Calu3 (cell line): Measurements from ENCODE around the gene HAUS3. TPM values are rescaled to one million over a fixed set of nuclear protein-coding genes. Genes with fewer than 3 reads are reported as not detected.

Experiments used
- BruUV-seq: library from RNA; stranded (reverse); fragments of 400-500 nt; replicated peaks from 2 replicates; lab custom pipeline; 2021; lab: Mats Ljungman, UMichigan
- CTCF ChIA-PET: fragments of 300-600 bp; sonication (Branson Sonifier 250); formaldehyde crosslinking; loops from one replicate; lab custom pipeline; 2022; ENCODE audit warnings: antibody characterized with exemption; lab: Charles Lee
- DNase-seq: peaks from one replicate; pipeline ENCODE4 v3.0.0; 2022
- H3K27ac Mint-ChIP-seq: one replicate; pipeline ENCODE4 v1.8.0; 2022; ENCODE audit warnings: mixed read lengths; ENCODE audit not compliant: unreplicated experiment
- H3K27me3 Mint-ChIP-seq: one replicate; pipeline ENCODE4 v1.8.0; 2022; ENCODE audit warnings: mixed read lengths; ENCODE audit not compliant: unreplicated experiment
- H3K36me3 Mint-ChIP-seq: one replicate; pipeline ENCODE4 v1.8.0; 2022; ENCODE audit warnings: mild to moderate bottlenecking, moderate library complexity, mixed read lengths; ENCODE audit not compliant: insufficient read depth, unreplicated experiment
- H3K4me1 Mint-ChIP-seq: one replicate; pipeline ENCODE4 v1.8.0; 2022; ENCODE audit warnings: mild to moderate bottlenecking, low read depth, mixed read lengths; ENCODE audit not compliant: unreplicated experiment
- H3K4me3 Mint-ChIP-seq: one replicate; pipeline ENCODE4 v1.8.0; 2022; ENCODE audit warnings: mild to moderate bottlenecking, low read depth, moderate library complexity, mixed read lengths; ENCODE audit not compliant: unreplicated experiment
- H3K9me3 Mint-ChIP-seq: one replicate; pipeline ENCODE4 v1.8.0; 2022; ENCODE audit warnings: low read depth, mixed read lengths; ENCODE audit not compliant: unreplicated experiment
- intact Hi-C: fragments of 100-400 bp; cut with micrococcal nuclease; formaldehyde crosslinking; loops from one replicate; pipeline ENCODE4 v1.10.0; 2022; ENCODE audit not compliant: unreplicated experiment
- total RNA-seq: library from RNA; stranded (reverse); gene quantifications from 2 replicates; pipeline ENCODE4 v1.2.3, GENCODE V29; 2022
- TF ChIP-seq, protein P1 (sequence below): fragments of 200-600 bp; IDR thresholded peaks from one replicate; pipeline ENCODE4 v1.8.0; 2022; ENCODE audit warnings: antibody characterized with exemption; ENCODE audit not compliant: unreplicated experiment

The HAUS3 gene
- total RNA-seq, 1 experiment from 2014 or later = 13.4 TPM

DNA sequence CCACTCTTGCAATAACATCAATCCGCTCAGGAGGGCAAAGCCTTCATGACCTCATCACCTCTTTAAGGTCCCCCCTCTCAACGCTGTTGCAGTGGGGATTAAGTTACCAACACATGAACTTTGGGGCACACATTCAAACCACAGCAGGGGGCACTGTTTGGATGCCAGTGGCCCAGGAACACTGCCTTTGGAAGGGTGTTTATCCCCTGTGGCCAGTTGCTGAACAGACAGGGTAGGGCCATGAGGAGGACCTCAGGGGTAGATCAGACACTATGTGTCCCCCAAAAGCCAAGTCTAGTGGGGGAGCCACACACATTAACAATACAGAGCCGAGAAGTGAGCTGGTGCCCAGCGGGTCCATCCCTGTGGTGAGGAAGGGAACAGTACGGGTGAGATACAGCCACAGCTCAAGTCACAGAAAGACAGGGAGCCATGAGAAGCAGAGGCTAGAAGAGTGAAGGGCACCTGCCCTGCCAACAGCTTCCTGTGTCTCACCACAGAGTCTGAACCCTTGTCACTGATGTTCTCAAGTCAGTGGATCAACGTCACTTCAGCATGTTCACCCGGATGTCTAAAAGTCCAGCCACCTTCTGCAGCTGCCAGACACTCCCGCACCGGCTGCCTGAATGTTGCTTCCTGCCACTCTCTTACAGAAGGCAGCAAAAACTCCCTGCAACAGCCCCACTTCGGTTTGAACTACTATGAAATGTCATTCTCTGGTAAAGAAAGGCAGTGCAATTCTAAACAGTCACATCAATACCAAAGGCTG is 39.8 kb upstream of the HAUS3 start:
- H3K4me1 Mint-ChIP-seq = no peaks in the 10 kb centered on the region
- CTCF ChIA-PET = no interaction called here
- H3K27ac Mint-ChIP-seq = no peak overlapping the region

DNA sequence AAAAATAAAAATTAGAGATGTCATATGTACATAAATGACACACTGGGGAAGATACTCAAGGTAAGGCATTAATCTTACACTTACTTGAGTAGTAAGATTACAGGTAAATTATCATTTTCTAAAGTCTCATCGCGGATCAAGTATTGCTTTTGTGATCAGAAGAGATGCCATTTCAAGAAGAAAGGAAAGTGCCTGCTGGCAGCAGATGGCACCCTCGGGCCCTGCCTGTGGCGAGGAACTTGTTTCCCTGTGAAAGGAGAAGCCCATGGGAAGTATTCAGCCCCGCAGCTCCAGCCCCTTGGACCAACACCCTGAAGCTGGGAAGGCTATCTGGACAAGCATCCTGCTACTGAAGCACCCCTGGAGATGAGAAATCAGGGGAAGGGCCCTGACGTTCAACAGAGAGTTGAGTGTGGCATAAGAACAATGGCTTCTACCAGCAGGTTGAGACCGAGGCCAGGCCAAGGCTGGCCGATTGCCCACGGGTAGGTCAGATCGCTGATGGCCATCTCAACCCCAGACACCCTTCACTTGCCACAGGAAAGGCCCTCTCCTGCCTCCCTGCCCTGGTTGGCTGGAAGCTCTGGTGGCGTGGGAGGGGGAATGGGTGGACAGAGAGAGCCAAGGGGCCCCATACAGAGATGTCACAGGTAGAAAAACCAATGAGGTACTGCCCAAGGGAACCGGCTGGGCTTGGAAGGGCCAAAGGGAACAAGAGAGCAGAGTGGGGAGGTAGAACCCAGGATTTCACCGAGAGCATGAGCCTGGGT is 38.8 kb upstream of the HAUS3 start:
- TF ChIP-seq, protein P1, sequence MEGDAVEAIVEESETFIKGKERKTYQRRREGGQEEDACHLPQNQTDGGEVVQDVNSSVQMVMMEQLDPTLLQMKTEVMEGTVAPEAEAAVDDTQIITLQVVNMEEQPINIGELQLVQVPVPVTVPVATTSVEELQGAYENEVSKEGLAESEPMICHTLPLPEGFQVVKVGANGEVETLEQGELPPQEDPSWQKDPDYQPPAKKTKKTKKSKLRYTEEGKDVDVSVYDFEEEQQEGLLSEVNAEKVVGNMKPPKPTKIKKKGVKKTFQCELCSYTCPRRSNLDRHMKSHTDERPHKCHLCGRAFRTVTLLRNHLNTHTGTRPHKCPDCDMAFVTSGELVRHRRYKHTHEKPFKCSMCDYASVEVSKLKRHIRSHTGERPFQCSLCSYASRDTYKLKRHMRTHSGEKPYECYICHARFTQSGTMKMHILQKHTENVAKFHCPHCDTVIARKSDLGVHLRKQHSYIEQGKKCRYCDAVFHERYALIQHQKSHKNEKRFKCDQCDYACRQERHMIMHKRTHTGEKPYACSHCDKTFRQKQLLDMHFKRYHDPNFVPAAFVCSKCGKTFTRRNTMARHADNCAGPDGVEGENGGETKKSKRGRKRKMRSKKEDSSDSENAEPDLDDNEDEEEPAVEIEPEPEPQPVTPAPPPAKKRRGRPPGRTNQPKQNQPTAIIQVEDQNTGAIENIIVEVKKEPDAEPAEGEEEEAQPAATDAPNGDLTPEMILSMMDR = no peak
- no peak overlapping the region for H3K27ac Mint-ChIP-seq
- no peaks in the 10 kb centered on the region for H3K4me1 Mint-ChIP-seq
- CTCF ChIA-PET = interaction anchor here (1.4 kb wide), 1 partner anchor 8 kb away, joined by 3 read pairs; no protein-coding TSS in a partner anchor
- DNase-seq = peak; percentile 53
- H3K36me3 Mint-ChIP-seq = no peaks in the 10 kb centered on the region
- H3K9me3 Mint-ChIP-seq = no peaks in the 10 kb centered on the region
- peaks cover 39% of the 10 kb centered on the region for H3K27me3 Mint-ChIP-seq
- intact Hi-C loops = loop anchor here (10.0 kb wide), 1 partner anchor 54 kb away; no protein-coding TSS in a partner anchor
- no peak overlapping the region for H3K4me3 Mint-ChIP-seq
- BruUV-seq = no TSS peak

More for the DNA sequence above, 39.8 kb upstream of the HAUS3 start:
- Mint-ChIP-seq H3K9me3 (no peaks in the 10 kb centered on the region), H3K4me3 (no peak overlapping the region), H3K36me3 (no peaks in the 10 kb centered on the region), H3K27me3 (peaks cover 38% of the 10 kb centered on the region)
- TF ChIP-seq, protein P1 = no peak
- no peak for DNase-seq
- no TSS peak for BruUV-seq
- intact Hi-C loops = loop anchor here (10.0 kb wide), 1 partner anchor 53 kb away; no protein-coding TSS in a partner anchor

DNA sequence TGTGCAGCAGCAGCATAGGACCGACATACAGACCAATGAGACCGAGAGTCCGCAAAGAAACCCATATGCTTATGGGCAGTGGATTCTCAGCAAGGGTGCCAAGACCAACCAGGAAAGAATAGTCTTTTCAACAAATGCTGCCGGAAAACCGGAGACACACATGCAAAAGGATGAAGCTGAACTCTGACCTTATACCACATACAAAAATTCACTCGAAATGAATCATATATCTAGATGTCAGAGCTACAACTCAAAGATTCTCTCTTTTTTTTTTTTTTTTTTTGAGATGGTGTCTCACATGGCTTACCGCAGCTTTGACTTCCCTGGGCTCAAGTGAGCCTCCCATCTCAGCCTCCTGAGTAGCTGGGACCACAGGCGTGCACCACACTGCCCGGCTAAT is 36.0 kb upstream of the HAUS3 start:
- intact Hi-C loops = loop anchor here (5.0 kb wide), 1 partner anchor 159 kb away; no protein-coding TSS in a partner anchor
- CTCF ChIA-PET = interaction anchor here (0.6 kb wide), 1 partner anchor 282 kb away, joined by 8 read pairs; no protein-coding TSS in a partner anchor
- no peak for DNase-seq
- no peaks in the 10 kb centered on the region for H3K9me3 Mint-ChIP-seq
- TF ChIP-seq, protein P1 = no peak
- BruUV-seq = no TSS peak
- no peak overlapping the region for H3K27ac Mint-ChIP-seq
- no peaks in the 10 kb centered on the region for H3K4me1 Mint-ChIP-seq
- H3K4me3 Mint-ChIP-seq = no peak overlapping the region
- no peaks in the 10 kb centered on the region for H3K36me3 Mint-ChIP-seq
- peaks cover 54% of the 10 kb centered on the region for H3K27me3 Mint-ChIP-seq

DNA sequence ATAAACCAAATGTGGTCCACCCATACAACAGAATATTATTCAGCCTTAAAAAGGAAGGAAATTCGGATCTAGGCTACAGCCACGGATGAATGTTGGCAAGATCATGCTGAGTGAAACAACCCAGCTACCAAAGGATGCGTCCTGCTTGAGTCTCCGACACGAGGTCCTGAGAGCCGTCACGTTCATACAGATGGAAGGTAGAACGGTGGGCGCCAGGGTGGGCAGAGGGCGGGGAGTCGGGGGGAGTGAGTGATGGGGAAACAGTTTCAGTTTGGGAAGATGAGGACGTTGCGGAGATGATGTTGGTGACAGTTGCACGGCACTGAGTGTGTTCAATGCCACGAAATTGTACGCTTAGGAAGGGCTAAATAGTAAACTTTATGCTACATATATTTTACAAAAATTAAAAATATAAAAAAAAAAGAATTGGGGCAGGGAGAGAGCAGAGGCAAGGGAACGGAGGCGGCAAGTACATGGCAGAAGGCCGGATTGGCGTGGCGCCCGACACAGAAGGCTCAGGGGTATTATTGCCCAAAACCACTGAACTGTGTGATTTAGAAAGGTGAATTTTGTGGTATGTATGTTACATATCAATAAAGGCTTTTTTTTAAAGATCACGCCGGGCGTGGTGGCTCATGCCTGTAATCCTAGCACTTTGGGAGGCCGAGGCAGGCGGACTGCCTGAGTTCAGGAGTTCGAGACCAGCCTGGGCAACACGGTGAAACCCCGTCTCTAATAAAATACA is 34.8 kb upstream of the HAUS3 start:
- Mint-ChIP-seq H3K36me3 (no peaks in the 10 kb centered on the region), H3K27ac (no peak overlapping the region), H3K4me1 (no peaks in the 10 kb centered on the region), H3K4me3 (no peak overlapping the region), H3K9me3 (no peaks in the 10 kb centered on the region), H3K27me3 (peaks cover 48% of the 10 kb centered on the region)
- intact Hi-C loops = loop anchor here (5.0 kb wide), 1 partner anchor 161 kb away; no protein-coding TSS in a partner anchor
- CTCF ChIA-PET = no interaction called here
- DNase-seq = no peak
- BruUV-seq = no TSS peak
- TF ChIP-seq, protein P1 = no peak
